Measurements from ENCODE around the gene PCYT1A.
"Not testable (repeated sequence)": the region's sequence is repeated elsewhere in the genome, so short reads cannot be mapped to it uniquely, and the experiment has no call there.

Gene PCYT1A

DNA sequence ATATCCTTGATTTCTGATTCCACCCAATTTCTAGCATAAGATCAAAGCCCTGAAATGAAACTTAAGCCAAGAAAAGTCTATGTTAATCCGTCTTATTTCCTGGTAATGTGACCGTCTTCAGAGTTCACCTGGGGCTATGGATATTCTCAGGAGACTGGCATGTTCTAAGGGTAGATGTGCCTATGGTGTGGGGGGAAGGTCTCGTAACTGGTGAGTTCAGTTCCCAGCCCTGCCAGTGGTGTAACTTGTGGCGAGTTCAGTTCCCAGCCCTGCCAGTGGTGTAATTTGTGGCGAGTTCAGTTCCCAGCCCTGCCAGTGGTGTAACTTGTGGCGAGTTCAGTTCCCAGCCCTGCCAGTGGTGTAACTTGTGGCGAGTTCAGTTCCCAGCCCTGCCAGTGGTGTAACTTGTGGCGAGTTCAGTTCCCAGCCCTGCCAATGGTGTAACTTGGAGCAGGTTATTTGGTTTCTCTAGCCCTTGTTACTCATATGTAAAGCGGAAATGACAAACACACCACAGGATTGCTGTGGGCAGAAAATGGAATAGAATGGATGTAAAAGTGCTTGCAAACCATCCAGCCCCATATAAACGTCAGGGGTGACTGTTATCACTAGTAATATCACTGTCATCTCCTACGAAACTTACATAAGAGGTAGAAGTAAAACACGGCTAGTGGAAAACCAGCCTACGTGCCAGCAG lies 40.8 kb downstream of the PCYT1A start:
- no peak for DNase-seq
- in situ Hi-C loops (cut with HindIII; ENCODE audit: low pct_ligation_motif_present, low pct_unique_long_range_greater_than_20kb, low sequenced_read_pairs) = no loop called here

DNA sequence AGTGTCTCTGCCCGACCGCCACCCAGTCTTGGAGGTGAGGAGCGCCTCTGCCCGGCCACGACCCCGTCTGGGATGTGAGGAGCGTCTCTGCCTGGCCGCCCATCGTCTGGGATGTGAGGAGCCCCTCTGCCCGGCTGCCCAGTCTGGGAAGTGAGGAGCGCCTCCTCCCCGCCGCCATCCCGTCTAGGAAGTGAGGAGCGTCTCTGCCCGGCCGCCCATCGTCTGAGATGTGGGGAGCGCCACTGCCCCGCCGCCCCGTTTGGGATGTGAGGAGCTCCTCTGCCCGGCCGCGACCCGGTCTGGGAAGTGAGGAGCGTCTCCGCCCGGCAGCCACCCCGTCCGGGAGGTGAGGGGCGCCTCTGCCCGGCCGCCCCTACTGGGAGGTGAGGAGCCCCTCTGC lies 43.4 kb downstream of the PCYT1A start:
- in situ Hi-C loops (cut with HindIII; ENCODE audit: low pct_ligation_motif_present, low pct_unique_long_range_greater_than_20kb, low sequenced_read_pairs); DNase-seq: not testable (repeated sequence)

GRCh38 chr3:196241704-196242103 lies 45.8 kb downstream of the PCYT1A start:
- in situ Hi-C loops (cut with HindIII; ENCODE audit: low pct_ligation_motif_present, low pct_unique_long_range_greater_than_20kb, low sequenced_read_pairs) = no loop called here
- no peak for DNase-seq

GRCh38 chr3:196240424-196240823 lies 47.1 kb downstream of the PCYT1A start:
- in situ Hi-C loops (cut with HindIII; ENCODE audit: low pct_ligation_motif_present, low pct_unique_long_range_greater_than_20kb, low sequenced_read_pairs) = no loop called here
- DNase-seq = no peak

DNA sequence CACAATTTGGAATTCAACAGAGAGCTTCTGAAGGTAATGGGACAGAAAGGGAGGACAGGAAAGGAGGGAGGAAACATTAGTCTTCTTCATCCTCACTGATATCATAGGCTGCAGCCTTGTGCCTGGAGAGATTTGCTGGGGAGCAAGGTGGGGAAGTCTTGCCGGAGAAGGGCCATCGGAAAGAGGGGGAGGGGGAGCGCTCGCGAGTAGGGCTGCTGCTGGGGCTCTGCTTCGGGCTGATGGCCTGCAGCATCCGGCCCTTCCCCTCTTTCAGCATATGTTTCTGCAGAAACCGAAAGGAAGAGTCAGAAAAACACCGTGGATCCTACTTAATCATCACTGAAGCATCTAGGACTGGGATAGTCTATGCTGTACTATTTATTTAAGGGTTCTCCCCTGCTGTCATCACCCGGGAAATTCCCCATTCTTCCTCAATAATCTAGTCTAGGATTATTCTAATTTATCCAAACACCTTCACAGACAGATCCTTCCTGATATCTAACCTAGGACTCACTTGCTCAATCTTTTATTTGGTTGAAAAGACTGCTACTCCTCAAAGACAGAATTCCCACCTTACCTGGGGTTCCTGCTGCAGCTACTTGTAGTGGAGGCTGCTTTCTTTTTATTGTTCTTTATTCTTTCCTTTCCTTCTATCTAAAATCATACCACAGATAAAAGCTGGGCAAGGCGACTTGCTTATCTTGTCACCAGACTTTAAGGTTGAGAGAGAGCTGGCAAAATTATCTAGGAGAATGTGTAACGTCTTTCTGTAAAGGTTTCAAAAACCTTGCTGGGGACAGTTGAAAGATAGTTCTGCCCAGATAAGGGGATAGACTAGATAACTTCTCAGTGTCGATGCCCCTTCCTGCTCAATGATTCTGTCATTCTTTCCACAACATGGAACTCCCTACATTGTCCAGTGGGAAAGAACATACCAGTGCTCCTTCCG lies 48.6 kb downstream of the PCYT1A start:
- no peak for DNase-seq
- in situ Hi-C loops (cut with HindIII; ENCODE audit: low pct_ligation_motif_present, low pct_unique_long_range_greater_than_20kb, low sequenced_read_pairs) = no loop called here

- no peak for DNase-seq
- in situ Hi-C loops (cut with HindIII; ENCODE audit: low pct_ligation_motif_present, low pct_unique_long_range_greater_than_20kb, low sequenced_read_pairs) = no loop called here
These were observed 50.3 kb downstream of the PCYT1A start for GRCh38 chr3:196237203-196237602.

- in situ Hi-C loops (cut with HindIII; ENCODE audit: low pct_ligation_motif_present, low pct_unique_long_range_greater_than_20kb, low sequenced_read_pairs) = no loop called here
These were observed 51.3 kb downstream of the PCYT1A start for GRCh38 chr3:196236223-196236622.

DNA sequence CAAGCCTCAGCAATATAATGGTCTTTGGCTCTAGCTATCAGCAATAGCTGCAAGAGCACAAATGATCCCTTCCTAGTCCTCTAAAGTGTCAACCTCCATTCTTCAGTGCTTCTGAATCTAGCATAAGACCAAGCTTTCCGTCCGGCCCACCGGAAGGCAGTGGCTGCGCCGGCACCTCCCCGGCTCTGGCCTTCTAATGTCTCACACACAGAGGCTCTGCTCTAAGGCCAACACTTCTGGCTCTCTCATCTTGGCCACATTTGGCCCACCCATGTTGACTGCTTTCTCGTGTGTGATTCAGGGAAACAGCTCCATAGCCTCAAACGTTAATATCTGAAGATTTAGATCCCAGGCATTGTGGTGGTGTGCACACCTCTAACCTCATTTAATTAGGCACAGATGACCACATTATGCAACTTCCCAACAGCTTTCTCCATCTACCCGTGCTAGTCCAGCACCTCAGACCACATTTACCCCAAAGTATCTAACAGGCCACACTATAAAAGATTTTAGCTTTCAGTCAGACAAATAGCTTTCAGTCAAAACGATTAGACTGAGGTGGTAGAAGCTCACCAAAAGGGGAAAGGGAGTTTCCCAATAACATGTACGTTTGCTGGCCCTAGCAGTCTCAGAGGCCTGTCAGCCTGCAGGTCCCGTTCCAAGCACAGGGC lies 51.9 kb downstream of the PCYT1A start:
- in situ Hi-C loops (cut with HindIII; ENCODE audit: low pct_ligation_motif_present, low pct_unique_long_range_greater_than_20kb, low sequenced_read_pairs) = no loop called here
- no peak for DNase-seq

More at GRCh38 chr3:196236223-196236622, 51.3 kb downstream of the PCYT1A start:
- DNase-seq = no peak

- no peak for DNase-seq
- in situ Hi-C loops (cut with HindIII; ENCODE audit: low pct_ligation_motif_present, low pct_unique_long_range_greater_than_20kb, low sequenced_read_pairs) = no loop called here
These were observed 54.7 kb downstream of the PCYT1A start for GRCh38 chr3:196232882-196233251.

DNA sequence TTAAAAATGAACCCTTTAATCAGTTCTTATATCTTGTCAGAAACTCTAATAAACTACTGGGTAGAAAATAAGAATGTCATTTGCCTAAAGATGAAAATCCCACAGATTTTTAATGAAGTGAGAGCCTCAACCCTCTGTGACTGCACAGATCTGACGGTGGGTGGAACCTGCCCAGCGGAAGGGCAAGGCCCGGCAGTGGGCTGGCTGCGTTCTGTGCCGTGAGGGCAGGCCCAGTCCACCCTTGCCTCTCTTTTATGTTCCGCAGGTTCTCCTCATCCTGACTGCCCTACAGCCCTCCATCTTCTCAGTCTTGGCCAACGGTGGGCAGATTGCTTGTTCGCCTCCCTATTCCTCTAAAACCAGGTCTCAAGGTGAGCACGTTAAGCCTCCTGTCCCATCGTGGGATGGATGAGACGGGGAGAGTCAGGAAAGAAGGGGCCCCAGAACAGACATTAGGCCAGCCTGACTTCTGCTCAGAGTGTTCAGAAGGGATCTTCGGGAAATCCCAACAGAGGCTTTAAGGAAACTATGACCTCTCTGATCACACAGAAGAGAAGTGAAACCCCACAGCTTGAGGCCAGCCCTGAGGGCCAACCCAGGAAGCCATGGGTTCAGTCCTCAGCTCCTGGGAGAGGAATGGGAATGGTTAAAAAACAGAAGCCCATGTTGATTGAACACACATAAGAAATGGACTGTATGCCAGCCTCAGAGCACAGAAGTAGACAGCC lies 55.2 kb downstream of the PCYT1A start:
- in situ Hi-C loops (cut with HindIII; ENCODE audit: low pct_ligation_motif_present, low pct_unique_long_range_greater_than_20kb, low sequenced_read_pairs) = no loop called here
- no peak for DNase-seq

GRCh38 chr3:196227629-196228493 lies 59.7 kb downstream of the PCYT1A start:
- DNase-seq = no peak
- in situ Hi-C loops (cut with HindIII; ENCODE audit: low pct_ligation_motif_present, low pct_unique_long_range_greater_than_20kb, low sequenced_read_pairs) = no loop called here

DNA sequence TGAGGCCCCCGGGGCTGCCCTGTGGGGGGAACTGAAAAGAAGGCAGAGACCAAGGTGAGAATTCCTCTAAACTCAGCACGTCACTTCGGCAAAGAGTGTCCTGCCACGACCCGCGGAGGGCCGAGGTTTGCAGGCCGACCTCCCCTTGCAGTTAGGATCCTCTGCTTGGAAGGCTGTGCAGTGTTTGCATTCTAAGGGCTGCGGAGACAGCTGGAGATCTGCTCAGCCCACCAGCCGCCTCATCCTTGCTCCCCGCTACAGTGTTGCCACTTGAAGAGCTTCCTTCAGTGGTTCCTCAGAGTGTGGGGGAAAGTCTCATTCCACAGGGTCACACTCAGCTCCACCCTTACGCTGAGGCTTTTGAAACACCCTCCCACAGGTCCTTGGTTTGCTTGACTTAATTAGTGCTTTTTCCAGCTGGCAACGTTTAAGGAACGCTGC lies 60.4 kb downstream of the PCYT1A start:
- in situ Hi-C loops (cut with HindIII; ENCODE audit: low pct_ligation_motif_present, low pct_unique_long_range_greater_than_20kb, low sequenced_read_pairs) = no loop called here
- no peak for DNase-seq

DNA sequence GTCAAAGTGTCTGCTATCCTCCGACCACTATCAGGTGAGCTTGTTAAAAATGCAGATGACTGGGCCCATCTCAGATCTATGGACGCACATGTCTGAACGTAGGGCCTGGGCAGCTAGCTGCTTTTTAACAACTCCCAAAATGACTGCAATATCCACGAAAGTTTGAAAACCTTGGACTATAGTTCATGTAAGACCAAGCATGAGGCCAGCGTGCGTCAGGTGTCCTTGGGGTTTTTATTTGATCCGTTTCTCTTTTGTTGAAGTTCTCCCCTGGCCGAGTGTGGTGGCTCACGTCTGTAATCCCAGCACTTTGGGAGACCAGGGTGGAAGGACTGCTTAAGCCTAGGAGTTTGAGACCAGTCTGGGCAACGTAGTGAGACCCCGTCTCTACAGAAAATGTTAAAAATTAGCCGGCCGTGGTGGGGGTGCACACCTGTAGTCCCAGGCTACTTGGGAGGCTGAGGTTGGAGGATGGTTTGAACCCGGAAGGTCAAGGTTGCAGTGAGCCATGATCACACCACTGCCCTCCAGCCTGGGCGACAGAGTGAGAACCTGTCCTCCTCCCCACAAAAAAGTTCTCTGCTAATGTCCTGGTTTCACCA lies 61.7 kb downstream of the PCYT1A start:
- no peak for DNase-seq
- in situ Hi-C loops (cut with HindIII; ENCODE audit: low pct_ligation_motif_present, low pct_unique_long_range_greater_than_20kb, low sequenced_read_pairs) = no loop called here

- DNase-seq = no peak
- in situ Hi-C loops (cut with HindIII; ENCODE audit: low pct_ligation_motif_present, low pct_unique_long_range_greater_than_20kb, low sequenced_read_pairs) = no loop called here
These were observed 62.4 kb downstream of the PCYT1A start for GRCh38 chr3:196225086-196225485.

- no peak for DNase-seq
- in situ Hi-C loops (cut with HindIII; ENCODE audit: low pct_ligation_motif_present, low pct_unique_long_range_greater_than_20kb, low sequenced_read_pairs) = no loop called here
These were observed 64.5 kb downstream of the PCYT1A start for GRCh38 chr3:196222876-196223595.

DNA sequence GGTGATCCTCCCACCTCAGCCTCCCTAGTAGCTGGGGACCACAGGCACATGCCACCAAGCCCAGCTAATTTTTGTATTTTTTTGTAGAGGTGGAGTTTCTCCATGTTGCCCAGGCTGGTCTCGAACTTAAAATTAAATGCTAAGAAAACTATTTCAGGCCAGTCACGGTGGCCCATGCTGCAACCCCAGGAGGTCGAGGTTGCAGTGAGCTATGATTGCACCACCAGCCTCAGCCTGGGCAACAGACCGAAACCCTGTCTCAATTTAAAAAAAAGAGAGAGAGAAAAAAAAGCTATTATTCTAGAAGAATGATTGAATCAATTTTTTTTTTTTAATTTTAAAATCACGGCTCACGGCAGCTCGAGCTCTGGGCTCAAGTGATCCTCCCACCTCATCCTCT lies 66.5 kb downstream of the PCYT1A start:
- no peak for DNase-seq
- in situ Hi-C loops (cut with HindIII; ENCODE audit: low pct_ligation_motif_present, low pct_unique_long_range_greater_than_20kb, low sequenced_read_pairs) = no loop called here

- no peak for DNase-seq
- in situ Hi-C loops (cut with HindIII; ENCODE audit: low pct_ligation_motif_present, low pct_unique_long_range_greater_than_20kb, low sequenced_read_pairs) = no loop called here
These were observed 66.9 kb downstream of the PCYT1A start for GRCh38 chr3:196220587-196220986.

Measured in ACHN (cell line).